HG03045 (cell line): ENCODE data around the gene PLB1.

Experiments used
- ATAC-seq: cut with Tn5 transposase; IDR thresholded peaks from one replicate; pipeline ENCODE4 v1.9.1; 2021; ENCODE audit warnings: mild to moderate bottlenecking, moderate library complexity; ENCODE audit not compliant: unreplicated experiment

The PLB1 gene

GRCh38 chr2:28640908-28641300 is 145.0 kb downstream of the PLB1 start:
- no peak for ATAC-seq

- no peak for ATAC-seq
Observed at GRCh38 chr2:28642796-28643195, 146.9 kb downstream of the PLB1 start.

GRCh38 chr2:28643327-28643726 is 147.5 kb downstream of the PLB1 start:
- no peak for ATAC-seq

GRCh38 chr2:28643911-28644334 is 148.1 kb downstream of the PLB1 start:
- ATAC-seq = no peak

- ATAC-seq = no peak
Observed at GRCh38 chr2:28644760-28645159, 148.9 kb downstream of the PLB1 start.

GRCh38 chr2:28645553-28645952 is 149.7 kb downstream of the PLB1 start:
- no peak for ATAC-seq

GRCh38 chr2:28647682-28648081 is 151.8 kb downstream of the PLB1 start:
- no peak for ATAC-seq

GRCh38 chr2:28648147-28648546 is 152.3 kb downstream of the PLB1 start:
- ATAC-seq = no peak

GRCh38 chr2:28648671-28649395 is 153.0 kb downstream of the PLB1 start:
- no peak for ATAC-seq

- ATAC-seq = no peak
Observed at GRCh38 chr2:28649481-28650265, 153.8 kb downstream of the PLB1 start.

GRCh38 chr2:28650266-28650584 is 154.4 kb downstream of the PLB1 start:
- no peak for ATAC-seq

- no peak for ATAC-seq
Observed at GRCh38 chr2:28652217-28652616, 156.4 kb downstream of the PLB1 start.

- ATAC-seq = no peak
Observed at GRCh38 chr2:28653892-28654662, 158.2 kb downstream of the PLB1 start.

GRCh38 chr2:28654663-28655320 is 158.9 kb downstream of the PLB1 start:
- no peak for ATAC-seq

- no peak for ATAC-seq
Observed at GRCh38 chr2:28656937-28657615, 161.2 kb downstream of the PLB1 start.

GRCh38 chr2:28658369-28658768 is 162.5 kb downstream of the PLB1 start:
- ATAC-seq = no peak

- no peak for ATAC-seq
Observed at GRCh38 chr2:28659127-28659526, 163.3 kb downstream of the PLB1 start.

- ATAC-seq = no peak
Observed at GRCh38 chr2:28661589-28662001, 165.7 kb downstream of the PLB1 start.

- no peak for ATAC-seq
Observed at GRCh38 chr2:28662044-28662443, 166.2 kb downstream of the PLB1 start.

- ATAC-seq = no peak
Observed at GRCh38 chr2:28662468-28663181, 166.8 kb downstream of the PLB1 start.
